Measurements from ENCODE around the gene CDHR1.

DNA sequence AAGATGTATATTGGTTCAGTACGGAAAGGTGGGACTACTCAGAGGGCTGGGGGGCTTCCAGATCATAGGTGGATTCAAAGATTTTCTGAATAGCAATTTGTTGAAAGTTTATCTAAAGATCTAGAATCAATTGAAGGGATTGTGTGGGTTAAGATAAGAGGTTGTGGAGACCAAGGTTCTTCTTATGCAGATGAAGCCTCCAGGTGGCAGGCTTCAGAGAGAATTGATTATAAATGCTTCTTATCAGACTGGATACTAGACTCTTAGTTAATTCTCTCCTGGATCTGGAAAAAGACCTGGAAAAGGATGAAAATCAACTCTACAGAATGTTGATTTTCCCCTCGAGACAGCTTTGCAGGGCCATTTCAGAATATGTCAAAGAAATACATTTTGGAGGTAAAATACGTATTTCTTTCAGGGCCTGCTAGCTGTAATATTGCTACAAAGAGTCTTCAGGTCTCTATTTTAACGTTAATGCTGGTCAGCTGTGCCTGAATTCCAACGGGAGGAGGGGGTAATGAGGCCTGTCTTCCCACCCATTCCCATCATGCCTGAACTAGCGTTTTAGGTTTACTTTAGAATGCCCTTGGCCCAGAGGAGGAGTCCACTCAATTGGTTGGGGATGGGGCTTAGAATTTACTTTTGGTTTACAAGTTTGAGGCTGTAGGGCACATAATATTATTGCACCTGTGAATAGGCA lies 33.5 kb upstream of the CDHR1 start:
- TF ChIP-seq, protein P1, sequence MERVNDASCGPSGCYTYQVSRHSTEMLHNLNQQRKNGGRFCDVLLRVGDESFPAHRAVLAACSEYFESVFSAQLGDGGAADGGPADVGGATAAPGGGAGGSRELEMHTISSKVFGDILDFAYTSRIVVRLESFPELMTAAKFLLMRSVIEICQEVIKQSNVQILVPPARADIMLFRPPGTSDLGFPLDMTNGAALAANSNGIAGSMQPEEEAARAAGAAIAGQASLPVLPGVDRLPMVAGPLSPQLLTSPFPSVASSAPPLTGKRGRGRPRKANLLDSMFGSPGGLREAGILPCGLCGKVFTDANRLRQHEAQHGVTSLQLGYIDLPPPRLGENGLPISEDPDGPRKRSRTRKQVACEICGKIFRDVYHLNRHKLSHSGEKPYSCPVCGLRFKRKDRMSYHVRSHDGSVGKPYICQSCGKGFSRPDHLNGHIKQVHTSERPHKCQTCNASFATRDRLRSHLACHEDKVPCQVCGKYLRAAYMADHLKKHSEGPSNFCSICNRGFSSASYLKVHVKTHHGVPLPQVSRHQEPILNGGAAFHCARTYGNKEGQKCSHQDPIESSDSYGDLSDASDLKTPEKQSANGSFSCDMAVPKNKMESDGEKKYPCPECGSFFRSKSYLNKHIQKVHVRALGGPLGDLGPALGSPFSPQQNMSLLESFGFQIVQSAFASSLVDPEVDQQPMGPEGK (CRISPR knock-in tag; IDR thresholded peaks at IDR 0.05; ENCODE audit: borderline replicate concordance): no peak
- no peak for TF ChIP-seq ZFP3 (CRISPR knock-in tag; IDR thresholded peaks at IDR 0.05)
- TF ChIP-seq PPARA (CRISPR knock-in tag; IDR thresholded peaks at IDR 0.05; ENCODE audit: borderline replicate concordance): no peak
- no peak for TF ChIP-seq SNAI2 (CRISPR knock-in tag; IDR thresholded peaks at IDR 0.05)
- no peak for TF ChIP-seq RARB (CRISPR knock-in tag; IDR thresholded peaks at IDR 0.05)
- no peak for TF ChIP-seq ZNF8 (CRISPR knock-in tag; IDR thresholded peaks at IDR 0.05)
- TF ChIP-seq, protein P2, sequence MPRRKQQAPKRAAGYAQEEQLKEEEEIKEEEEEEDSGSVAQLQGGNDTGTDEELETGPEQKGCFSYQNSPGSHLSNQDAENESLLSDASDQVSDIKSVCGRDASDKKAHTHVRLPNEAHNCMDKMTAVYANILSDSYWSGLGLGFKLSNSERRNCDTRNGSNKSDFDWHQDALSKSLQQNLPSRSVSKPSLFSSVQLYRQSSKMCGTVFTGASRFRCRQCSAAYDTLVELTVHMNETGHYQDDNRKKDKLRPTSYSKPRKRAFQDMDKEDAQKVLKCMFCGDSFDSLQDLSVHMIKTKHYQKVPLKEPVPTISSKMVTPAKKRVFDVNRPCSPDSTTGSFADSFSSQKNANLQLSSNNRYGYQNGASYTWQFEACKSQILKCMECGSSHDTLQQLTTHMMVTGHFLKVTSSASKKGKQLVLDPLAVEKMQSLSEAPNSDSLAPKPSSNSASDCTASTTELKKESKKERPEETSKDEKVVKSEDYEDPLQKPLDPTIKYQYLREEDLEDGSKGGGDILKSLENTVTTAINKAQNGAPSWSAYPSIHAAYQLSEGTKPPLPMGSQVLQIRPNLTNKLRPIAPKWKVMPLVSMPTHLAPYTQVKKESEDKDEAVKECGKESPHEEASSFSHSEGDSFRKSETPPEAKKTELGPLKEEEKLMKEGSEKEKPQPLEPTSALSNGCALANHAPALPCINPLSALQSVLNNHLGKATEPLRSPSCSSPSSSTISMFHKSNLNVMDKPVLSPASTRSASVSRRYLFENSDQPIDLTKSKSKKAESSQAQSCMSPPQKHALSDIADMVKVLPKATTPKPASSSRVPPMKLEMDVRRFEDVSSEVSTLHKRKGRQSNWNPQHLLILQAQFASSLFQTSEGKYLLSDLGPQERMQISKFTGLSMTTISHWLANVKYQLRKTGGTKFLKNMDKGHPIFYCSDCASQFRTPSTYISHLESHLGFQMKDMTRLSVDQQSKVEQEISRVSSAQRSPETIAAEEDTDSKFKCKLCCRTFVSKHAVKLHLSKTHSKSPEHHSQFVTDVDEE (CRISPR knock-in tag; IDR thresholded peaks at IDR 0.05): no peak
- TF ChIP-seq ARNTL (CRISPR knock-in tag; IDR thresholded peaks at IDR 0.05; ENCODE audit: borderline replicate concordance, low read depth): no peak
- TF ChIP-seq ZFP30 (CRISPR knock-in tag; IDR thresholded peaks at IDR 0.05): no peak

All from SK-N-SH treated with all-trans-retinoic acid at 6 μM for 48 hours (cell line).